HG02759 (cell line): ENCODE data around the gene VARS1.
"Not testable (repeated sequence)": the region's sequence is repeated elsewhere in the genome, so short reads cannot be mapped to it uniquely, and the experiment has no call there.

Experiments used
- ATAC-seq: cut with Tn5 transposase; IDR thresholded peaks from one replicate; pipeline ENCODE4 v1.9.1; 2021; ENCODE audit warnings: mild to moderate bottlenecking, moderate library complexity; ENCODE audit not compliant: unreplicated experiment

Gene VARS1

DNA sequence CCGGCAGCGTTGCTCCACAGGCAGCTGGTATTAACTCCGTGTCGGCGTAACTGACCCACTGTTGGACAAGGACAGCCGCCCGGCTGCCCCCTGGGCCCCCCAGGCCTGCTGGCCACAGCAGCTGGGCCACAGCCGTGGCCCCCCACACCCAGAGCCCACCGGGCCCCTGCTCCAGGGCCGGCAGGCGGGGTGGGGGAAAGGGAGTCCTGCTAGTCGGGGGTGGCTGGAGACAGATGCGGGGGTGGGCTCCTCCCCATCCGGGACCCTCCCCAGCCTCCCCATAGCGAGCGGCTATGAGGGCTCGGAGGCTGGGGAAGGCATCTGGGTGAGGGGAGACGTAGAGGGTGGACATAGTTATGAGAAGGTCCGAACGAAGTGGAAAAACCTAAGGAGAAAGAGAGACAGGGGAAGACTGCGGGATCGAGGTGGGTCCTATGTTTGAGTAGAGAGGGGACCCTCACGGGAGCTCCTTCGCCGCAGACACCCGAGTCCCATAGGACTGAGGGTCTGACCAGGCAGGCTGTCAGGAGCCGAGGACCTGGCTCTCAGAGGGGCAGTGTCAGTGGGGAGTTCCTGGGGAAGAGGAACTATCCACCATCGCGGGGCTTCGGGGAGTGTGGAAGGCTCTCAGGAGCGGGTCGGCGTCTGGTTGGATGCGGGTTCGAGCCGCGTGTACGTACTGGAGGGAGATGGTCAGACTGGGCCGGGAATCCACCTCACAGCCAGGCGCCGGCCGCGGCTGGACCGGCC is 511 bp downstream of the VARS1 start:
- peak; percentile 5 for ATAC-seq

DNA sequence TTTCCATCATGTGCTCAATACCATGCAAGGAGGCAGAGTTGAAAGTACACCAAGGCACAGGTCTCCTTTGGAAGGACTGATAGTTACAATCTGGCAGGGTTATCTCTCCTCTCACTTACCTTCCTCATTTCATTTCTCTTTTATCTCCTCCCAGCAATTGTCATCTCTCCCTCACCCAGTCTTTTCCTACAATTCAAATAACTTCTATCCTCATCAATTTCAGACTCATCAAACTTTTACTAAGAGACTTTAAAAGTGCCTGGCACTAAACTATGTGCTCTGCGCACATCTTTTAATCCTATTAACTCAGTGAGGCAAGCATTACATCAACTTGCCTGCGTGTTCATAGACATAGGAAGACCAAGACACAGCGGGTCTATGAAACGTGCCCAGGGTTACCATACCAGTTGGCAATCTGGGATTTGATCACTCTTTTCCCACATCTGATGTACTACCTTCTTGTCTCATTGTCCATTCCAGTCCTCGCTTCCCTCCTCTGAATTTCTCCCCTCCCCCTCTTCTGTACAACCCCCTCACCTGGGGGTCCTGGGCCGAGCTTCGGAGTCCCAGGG is 1.2 kb downstream of the VARS1 start:
- ATAC-seq = no peak

DNA sequence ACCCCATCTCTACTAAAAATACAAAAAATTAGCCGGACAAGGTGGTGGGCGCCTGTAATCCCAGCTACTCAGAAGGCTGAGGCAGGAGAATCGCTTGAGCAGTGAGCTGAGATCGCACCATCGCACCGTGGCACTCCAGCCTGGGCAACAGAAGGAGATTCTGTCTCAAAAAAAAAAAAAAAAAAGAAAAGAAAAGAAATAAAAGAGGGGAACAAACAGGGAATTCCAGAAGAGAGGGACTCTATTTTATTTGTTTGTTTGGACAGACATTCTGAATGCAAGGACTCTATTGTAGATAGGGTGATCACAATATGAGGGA is 1.7 kb downstream of the VARS1 start:
- not testable (repeated sequence) for ATAC-seq

DNA sequence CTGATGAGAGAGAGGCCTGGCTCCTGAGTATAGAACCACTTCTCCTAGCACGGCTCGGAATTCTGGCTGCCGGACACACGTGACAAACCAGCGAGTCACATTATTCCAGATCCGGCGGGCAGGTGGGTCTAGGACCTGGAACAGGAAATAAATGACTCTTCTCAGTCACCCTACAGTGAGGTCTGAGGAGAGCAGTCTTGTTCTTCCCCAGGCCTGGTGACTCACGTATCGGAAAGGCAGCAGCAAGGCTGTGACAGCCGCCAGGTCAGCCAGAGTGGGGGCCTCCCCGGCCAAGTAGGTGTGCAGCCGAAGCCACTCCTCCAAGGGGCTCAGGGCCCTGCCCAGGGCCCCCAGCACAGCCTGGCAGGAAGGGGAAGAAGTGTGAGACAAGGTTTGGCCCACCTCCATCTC is 2.8 kb downstream of the VARS1 start:
- no peak for ATAC-seq

DNA sequence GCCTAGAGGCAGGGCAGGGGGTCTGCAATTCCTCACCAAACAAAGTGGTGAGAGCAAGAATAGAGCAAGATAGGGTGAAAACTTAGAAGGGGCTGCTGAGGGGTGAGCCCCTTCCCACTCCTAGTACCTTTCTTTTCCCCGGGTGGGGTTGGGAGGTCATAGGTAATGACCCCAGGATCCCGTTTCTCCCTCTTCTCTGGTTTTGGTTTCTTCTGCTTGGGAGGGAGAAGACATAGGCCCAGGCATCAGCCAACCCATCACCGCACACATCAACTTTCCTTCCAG is 3.5 kb downstream of the VARS1 start:
- no peak for ATAC-seq

DNA sequence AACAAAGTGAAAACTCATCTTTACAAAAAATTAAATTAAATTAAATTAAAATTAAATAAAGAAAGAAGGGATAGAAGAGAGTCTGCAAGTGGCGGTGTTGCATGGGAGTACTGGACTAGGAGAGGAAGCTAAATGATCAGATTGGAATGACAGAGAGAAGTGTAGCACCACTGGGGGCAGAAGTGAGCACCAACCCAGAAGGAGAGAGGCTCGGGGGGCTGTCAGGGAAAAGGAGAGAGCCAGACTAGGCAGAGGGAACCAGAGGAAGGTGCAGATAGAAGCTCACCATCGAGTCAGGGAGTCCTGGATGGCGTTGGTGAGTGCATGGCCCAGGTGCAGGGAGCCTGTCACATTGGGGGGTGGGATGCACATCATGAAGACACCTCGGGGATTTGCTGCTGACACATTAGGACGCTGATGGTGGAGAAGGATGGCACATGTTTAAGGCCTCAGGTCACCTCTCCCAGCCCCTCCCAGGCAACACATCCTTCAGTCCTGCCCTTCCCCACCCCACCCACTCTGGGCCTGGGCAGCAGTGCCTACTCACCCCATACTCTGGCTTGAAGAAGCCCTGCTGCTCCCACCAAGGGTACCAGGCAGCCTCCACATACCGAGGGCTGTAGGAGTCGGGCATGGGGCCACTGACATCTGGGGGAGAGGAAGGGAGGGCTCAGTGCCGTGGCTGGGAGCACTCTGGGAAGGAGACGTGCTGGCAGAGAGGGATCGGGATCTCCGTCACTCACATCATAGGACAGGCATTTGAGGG is 4.0 kb downstream of the VARS1 start:
- ATAC-seq = no peak

DNA sequence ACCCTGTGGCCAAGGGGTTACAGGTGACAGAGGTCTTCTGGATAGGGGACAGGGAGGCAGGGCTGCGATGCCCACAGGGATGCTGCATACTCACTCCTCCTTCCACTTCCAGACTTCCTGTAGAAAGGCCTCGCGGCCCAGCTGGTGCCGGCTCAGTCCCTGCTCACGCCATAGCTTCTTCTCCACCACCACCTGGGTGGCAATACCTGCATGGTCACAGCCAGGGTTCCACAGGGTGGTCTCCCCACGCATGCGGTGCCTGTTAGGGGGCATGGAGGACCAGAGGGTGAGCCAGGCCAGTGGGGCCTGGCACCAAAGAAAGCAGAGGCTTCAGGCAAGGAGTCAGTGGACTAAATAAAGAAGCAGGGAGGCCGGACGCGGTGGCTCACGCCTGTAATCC is 10.1 kb downstream of the VARS1 start:
- ATAC-seq = no peak

DNA sequence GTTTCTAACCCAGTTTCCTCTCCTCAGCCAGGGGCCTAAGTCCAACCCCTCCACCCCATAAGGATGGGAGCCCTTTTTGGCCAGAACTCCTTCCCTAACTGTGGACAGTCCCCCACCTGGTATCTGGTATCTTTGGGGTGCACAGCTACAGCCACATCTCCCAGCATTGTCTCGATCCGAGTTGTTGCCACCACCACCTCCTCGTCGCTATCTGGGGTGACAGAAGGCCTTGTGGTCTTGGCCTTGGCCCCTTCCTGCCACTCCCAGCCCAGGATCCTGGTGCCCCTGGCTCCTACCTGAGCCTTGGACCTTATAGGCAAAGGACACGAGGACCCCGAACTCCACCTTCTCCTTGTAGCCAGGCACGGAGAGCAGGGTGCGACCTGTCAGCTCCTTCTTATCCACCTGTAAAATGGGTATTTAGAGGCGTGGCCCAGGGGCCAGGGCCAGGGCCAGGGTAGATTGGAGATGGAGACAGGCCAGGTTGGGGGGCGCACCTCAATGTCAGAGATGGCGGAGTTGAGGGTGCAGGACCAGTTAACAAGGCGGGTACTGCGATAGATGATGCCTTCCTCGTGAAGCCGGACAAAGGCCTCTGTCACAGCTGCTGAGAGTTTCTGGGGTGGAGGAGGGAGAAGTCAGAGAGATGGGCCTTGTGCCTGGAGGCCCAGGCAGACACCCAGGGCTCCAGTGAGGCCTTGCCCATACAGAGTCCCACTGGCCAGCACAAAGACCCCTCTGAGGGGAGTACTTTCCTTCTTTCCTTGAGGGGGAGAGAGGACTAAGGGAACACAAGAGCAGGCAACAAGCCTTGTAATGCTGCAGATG is 11.2 kb downstream of the VARS1 start:
- ATAC-seq = no peak

DNA sequence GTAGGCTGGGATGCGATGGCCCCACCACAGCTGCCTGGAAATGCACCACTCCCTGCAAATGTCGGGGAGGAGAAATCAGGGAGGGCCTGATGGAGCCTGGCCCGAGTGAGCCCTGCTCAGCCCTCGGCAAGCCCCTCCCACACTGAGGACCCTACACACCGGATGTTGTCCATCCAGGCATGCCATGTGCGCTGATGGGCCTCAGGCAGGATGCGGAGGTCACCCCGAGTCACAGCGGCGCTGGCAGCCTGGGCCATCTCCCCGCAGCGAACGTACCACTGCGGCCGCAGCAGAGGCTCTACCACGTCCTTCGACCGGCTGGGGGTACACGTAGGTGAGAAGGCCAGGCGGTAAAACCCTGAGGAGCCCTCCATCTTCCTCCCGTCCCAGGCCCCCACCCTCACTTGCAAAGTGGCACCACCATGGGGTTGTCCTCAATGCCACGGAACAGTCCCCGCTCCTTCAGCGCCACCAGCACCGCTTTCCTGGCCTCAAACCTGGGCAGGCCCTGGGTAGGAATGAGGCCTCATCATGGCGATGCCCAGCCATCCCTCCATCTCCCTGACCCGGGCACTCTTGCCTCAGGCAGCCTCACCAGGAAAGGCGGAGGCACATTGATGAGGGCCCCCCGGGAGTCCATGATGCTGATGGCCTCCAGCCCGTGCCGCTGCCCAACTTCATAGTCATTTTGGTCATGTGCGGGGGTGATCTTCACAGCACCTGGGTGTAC is 13.3 kb downstream of the VARS1 start:
- ATAC-seq = no peak

DNA sequence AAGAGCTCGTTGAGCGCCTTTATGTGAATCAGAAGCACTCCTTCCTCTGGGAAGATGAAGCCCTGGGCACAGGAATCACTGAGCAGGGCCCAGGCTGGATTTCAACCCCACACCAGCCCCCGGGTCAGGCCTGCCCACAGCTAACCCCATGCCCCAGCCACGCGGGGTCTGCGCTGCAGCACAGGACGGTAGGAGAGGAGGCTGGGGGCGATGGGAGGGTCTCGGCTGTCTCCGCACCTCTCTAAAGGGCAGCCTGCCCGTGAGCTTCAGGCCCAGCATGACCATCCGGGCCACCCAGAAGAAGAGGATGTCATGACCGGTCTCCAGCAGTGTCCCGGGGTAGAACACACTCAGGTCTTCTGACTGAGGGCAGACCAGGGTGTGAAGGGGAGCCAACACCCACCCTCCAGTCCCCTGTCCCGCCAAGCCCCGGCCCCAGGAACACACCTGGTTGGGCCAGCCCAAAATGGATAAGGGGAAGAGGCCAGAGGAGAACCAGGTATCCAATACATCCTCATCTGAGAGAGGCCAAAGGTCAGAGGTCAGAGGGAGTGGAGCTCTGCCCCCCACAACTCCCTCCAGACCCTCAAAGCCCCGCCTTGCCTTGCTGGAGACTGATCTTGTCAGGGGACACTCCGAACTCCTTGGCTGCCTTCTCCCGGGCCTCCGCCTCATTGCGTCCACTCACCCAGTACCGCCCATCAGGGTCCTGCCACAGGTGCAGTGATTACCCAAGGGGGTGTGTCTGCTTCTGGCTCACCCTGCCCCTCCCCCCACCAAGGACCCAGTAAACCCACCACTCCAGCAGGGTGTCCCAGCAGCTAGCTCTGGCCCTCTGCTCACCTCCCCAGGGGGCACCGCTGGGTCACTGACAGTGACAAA is 14.1 kb downstream of the VARS1 start:
- ATAC-seq = no peak

DNA sequence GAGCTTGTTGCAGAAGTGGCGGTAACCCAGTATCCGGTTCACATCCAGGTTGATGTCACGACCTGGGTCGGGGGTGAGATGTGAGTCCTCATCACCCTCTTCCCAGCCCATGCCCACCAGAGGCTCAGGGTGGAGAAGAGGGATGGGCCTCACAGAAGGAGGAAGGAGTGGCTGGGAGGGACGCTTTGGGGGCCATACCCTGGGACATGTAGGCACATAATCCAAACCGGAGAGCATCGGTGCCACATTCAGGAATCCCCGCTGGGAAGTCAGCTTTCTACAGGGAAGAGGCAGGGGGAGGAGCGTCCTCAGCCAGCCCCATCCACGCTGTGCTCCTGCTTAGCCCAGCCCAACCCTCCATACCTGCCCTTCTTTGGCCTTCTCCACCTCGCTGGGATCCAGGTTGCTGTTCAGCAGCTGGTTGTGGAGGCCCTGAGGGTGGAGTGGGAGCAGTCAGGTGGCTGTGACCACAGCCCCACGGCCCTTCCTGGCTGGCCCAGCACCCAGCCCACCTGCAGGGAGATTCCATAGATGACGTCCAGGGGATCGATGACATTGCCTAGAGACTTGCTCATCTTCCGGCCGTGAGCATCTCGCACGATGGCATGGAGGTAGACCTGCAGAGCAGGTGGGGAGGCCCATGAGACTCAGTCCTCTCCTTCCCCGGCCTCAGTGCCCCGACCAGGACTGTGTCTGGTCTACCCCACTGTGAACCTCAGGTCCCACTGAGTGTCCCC is 14.9 kb downstream of the VARS1 start:
- ATAC-seq = no peak

DNA sequence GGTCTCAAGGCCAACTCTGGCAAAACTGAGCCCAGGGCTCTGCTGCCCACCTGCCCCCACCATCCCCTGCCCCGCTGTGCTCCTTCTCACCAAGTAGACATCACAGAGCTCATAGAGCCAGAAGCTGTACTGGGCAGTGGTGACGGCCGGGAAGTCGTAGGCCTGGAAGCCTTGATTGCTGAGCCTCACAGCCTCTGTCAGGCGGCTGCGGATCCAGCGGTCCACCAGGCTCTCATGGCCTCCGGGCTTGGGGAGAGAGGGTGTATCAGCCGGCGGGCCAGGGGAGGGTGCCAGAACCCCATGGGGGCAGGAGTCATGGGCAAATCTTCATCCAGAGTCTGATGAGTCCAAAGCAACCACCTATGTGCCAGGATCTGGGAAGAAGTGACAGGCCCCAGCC is 15.6 kb downstream of the VARS1 start:
- no peak for ATAC-seq

DNA sequence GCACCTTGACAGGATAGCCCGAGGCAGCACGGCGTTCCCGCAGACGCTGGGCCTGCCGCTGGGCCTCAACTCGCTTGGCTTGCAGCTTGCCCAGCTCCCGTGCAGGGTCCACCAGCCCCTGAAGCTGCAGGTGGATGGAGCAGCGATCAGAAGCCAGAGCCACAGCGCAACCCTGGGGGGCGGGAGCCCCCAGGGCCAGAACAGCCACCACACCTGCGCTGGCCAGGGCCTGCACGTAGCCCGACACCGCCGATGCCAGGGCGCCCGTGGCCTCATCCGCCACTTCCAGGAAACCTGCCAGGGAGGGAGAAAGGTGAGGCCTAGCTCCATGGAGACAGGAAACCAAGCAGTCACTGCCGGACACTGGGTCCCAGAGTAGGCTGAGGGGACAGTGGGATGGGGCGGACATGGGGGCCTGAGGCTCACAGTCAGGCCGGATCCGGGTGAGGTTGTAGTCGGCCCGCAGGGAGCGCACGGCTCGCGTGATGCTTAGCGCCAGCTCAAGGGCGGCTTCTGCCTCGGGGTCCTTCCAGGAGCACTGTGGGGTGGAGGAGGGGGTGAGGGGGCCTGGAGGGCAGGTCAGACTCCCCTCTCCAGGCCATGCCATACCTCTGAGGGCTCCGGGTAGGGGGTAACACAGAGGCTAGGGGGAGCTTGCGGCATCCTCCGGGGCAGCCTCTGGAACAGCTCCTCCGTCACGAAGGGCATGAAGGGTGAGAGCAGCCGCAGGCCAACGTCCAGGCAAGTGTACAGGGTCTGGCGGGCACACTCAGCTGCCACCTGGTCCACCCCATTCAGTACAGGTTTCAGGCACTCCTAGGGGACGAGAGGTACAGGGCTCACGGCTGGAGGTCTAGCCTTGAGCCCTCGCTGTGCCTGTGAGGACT is 16.3 kb downstream of the VARS1 start:
- no peak for ATAC-seq

DNA sequence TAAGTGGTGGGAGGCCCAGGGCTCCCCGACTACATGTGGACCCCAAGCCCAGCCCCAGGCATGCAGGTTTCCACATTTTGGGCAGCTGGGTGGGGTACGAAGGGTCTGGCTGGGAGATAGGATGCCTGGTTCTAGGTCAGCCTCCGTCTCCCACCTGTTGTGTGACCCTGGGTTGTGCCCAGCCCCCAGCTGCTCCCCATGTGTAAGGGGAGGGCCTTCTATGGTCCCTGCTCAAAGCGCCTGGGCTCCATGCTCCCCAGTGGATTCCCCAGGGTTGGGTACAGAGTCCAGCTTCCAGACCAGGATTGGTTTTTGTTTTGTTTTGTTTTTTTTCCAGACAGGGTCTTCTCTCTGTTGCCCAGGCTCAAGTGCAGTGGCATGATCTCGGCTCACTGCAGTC is 17.4 kb downstream of the VARS1 start:
- no peak for ATAC-seq

DNA sequence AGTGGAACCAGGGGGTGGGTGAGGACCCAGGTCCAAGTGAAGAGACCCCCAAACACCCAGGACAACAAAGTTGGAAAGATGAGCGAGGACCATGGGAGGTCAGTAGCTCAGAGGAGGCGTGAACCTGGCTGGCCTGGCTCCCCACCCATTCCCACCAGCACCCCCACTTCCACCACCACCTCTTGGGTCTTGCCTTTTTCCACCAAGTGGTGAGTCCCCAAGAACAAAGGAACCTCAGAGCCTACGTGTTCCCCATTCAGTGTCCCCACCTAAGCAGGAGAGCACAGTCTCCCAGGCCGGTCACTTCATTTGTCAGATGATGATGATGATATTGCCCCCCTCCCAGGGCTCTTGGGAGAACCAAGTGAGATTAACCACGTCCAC is 17.9 kb downstream of the VARS1 start:
- ATAC-seq = no peak

DNA sequence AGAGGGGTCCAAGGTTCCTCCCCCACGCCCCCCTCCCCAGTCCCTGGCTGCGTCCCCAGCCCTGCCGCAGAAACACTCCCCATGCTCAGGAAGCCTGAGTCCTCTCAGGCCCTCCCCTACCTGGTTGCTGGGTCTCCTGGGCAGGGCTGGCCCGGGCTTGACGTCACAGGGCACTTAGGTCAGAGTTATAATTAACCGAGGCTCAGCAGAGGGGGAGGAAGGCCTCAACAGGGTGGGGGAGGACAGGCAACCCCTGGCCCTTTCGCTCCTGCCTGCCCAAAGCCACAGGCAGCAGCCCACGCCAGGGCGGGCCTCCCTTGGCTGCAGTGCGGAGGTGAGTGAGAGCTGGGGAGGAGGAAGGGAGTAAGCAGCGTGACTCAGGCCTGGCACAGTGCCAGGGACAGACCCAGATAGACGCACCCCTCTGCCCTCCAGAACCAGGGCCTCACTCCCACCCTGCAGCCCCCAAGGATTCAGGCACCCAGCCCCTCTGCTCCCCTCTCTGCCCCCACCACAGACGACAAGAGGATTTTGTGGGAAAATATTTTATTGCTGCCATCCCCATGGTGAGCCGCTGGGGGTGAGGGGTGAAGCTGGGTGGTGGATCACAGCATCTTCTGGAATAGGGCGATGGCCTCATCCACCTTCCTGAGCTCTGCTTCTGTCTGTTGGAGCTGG is 18.4 kb downstream of the VARS1 start, which contains the start of gene VWA7:
TSS of gene VWA7 (minus strand) at position 340 of the 678 bp plus-strand sequence. CDS start 549 bp downstream, outside the sequence.
- peak; percentile 79 for ATAC-seq

DNA sequence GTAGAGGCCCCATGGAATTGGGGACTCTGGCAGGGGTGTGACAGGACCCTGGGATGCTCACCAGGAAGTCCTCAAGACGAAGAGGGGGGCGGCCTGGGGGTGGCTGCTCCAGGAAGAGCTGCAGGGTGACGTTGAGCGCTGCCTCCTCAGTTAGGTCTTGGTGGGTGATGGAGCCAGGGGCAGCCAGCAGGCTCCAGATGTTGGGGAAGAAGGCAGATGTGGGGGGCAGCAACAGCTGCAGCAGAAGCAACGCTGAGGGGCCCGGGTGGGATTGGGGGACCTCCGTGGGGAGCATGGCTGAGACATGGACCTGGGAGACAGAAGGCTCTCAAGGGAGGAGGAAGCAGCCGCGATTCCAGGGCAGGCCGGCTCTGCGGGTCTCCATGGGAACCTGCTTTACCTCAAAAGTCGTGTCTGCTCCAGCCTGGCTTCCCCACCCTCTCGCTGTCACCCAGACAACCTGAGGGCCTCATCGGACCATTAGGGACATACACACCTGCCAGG is 19.0 kb downstream of the VARS1 start:
- ATAC-seq = no peak
